ENCODE results near the gene DDX31. TPM values are rescaled to one million over a fixed set of nuclear protein-coding genes. Genes with fewer than 3 reads are reported as not detected.
"Not testable (repeated sequence)": the region's sequence is repeated elsewhere in the genome, so short reads cannot be mapped to it uniquely, and the experiment has no call there.

Gene DDX31
- total RNA-seq, 1 donor from 2014 or later = 3.8 TPM

- intact Hi-C loops (cut with DNase I) = no loop called here
- DNase-seq (no peak), ATAC-seq (ENCODE audit: poor library complexity) (no peak)
Observed at GRCh38 chr9:132588098-132588497, 81.7 kb downstream of the DDX31 start.

GRCh38 chr9:132587592-132587955, 82.2 kb downstream of the DDX31 start:
- intact Hi-C loops (cut with DNase I) = no loop called here
- DNase-seq = no peak
- no peak for ATAC-seq (ENCODE audit: poor library complexity)

- intact Hi-C loops (cut with DNase I) = no loop called here
- DNase-seq (no peak), ATAC-seq (ENCODE audit: poor library complexity) (no peak)
Observed at GRCh38 chr9:132586830-132587591, 82.8 kb downstream of the DDX31 start.

- ATAC-seq (ENCODE audit: poor library complexity) (no peak), DNase-seq (no peak)
- intact Hi-C loops (cut with DNase I) = no loop called here
Observed at GRCh38 chr9:132585954-132586829, 83.6 kb downstream of the DDX31 start.

GRCh38 chr9:132584601-132585560, 84.9 kb downstream of the DDX31 start:
- intact Hi-C loops (cut with DNase I) = no loop called here
- ATAC-seq (ENCODE audit: poor library complexity) = no peak
- DNase-seq = no peak

DNA sequence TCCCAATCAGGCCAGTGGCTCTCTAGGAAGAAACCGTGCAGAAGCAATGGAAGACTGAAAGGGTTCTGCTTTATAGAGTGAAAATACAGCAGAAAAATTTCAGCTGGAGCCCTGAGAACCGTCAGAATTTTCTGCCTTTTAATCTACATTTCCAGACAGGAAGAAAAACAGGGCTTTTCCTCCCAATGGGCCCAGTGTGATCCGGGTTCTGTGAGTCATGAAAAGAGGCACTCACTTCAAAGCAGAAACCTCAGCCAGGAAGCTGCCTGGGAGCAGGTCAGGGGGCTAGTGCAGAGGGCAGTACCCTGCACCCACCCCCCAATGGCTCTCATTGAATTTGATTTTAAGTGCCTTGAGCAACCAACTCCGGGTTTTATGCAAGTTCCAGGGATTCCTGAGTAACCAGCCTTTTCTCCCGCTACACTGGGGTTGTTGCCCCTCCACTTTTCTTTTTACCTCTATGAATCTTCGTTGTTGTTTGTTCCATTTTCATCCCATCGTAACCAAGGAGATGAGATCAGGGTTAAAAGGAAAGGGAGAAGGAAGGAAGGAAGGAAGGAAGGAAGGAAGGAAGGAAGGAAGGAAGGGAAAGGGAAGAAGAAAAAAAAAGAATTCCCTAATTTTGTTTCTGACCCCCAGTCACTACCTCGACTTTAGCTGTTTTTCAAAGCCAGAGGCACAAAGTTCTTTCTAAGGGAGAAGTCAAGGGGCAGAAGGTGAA, 86.0 kb downstream of the DDX31 start:
- intact Hi-C loops (cut with DNase I) = no loop called here
- DNase-seq (no peak), ATAC-seq (ENCODE audit: poor library complexity) (no peak)

GRCh38 chr9:132582786-132583583, 86.8 kb downstream of the DDX31 start:
- DNase-seq (no peak), ATAC-seq (ENCODE audit: poor library complexity) (no peak)
- intact Hi-C loops (cut with DNase I) = no loop called here

DNA sequence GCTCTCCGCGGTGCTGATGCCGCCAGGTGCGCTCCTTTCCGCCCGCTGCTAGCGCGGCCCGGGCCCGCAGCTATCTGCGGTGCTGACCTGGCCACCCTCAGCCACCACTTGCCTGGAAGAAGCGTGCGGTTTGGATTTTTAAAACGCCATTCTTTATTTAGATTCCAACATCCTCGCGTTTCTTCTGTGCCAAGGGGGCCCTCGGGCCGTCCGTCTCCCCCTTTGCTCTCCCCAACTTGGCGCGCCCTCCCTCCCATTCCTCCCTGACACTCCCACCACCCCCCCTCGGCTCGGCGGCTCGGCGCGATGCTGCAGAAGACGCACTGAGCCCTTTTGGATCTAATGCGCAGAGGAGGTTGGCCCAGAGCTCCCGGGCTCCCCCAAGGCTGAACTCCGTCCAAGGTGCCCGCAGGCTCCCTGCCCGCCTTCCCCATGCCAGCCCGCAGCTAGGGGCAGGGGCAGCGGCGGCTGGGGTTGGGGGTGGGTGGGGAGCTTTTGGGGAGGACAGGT, 87.5 kb downstream of the DDX31 start, which contains the start of gene BARHL1:
Gene BARHL1, plus strand, starts transcription at position 331 of the 510 bp plus-strand sequence. CDS start 192 bp downstream, outside the sequence.
- intact Hi-C loops (cut with DNase I) = no loop called here
- no peak for DNase-seq
- ATAC-seq (ENCODE audit: poor library complexity) = no peak

DNA sequence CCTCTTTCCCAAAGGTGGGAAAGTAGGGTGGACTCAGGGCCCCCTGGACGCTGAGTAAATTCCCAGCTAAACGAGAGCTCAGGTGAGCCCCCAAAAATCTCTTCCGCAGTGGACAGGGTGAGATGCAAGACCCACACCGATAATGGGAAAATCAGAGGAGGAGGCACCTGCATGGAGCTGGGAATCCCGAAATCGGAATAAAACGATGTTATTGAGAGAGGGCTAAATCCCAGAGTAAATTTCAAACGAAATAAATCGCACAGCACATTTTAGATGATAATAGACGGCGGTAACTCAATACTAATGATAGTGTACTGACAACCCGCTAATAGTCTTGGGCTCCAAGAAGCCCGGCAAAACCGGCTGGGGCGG, 90.4 kb downstream of the DDX31 start:
- DNase-seq (no peak), ATAC-seq (ENCODE audit: poor library complexity) (no peak)
- intact Hi-C loops (cut with DNase I) = no loop called here

GRCh38 chr9:132578367-132578932, 91.3 kb downstream of the DDX31 start:
- intact Hi-C loops (cut with DNase I) = no loop called here
- DNase-seq = peak; percentile 3
- ATAC-seq (ENCODE audit: poor library complexity) = no peak

- intact Hi-C loops (cut with DNase I) = no loop called here
- ATAC-seq (ENCODE audit: poor library complexity) = no peak
Observed at GRCh38 chr9:132577119-132577518, 92.7 kb downstream of the DDX31 start.

DNA sequence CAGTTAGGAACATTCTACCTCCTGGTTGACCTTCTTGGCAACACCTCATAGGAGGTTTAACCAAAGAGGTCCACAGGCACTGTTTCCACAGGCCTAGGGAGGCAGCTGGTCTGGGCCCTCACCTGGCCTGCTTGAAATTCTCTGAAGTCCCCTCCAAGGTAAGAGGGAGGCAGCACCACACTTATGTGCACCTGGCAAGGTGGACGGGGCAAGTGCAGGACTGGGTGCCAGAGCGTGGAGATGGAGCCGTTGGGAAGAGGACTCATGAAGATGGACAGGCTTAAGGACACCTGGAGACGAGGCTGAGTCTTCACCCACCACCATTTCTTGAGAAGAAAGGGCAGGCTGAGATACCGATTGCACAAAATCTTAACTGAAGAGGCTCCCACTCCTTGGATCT, 94.0 kb downstream of the DDX31 start:
- ATAC-seq (ENCODE audit: poor library complexity) (no peak), DNase-seq (no peak)
- intact Hi-C loops (cut with DNase I) = loop anchor here (2.0 kb wide), 2 partner anchors 69 to 163 kb away; no protein-coding TSS in a partner anchor

More at GRCh38 chr9:132577119-132577518, 92.7 kb downstream of the DDX31 start:
- DNase-seq = no peak

DNA sequence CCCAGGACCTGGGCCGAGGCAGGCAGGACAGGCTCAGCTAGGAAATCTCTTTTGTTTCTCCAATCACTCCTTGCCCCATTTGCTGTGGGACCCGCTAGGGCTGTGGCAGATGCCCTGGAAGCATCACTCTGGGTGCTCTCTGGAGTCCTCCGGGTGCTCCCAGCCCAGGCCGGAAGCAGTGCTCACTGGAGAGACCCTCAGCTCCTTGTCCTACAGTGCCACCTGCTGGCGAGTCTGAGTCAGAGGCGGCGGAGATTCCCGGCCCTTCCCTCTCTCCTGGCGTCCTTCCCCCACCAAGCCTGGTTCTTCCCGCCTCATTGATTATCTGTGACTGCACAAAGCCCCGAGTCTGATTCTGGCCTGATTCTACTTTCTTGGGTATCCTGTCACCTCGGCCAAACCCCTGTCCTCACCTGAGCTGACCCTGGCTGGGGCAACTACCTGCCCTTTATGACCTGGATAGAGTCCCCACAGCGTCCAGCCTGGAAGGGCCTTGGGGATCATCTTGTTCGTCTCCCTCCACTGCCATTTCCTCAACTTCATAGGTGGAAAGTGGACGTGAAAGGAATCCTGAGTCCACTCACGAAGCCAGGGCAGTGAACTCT, 94.7 kb downstream of the DDX31 start:
- intact Hi-C loops (cut with DNase I) = loop anchor here (2.0 kb wide), 2 partner anchors 68 to 162 kb away; no protein-coding TSS in a partner anchor
- peak; percentile 91 for ATAC-seq (ENCODE audit: poor library complexity)
- DNase-seq = peak; percentile 75

DNA sequence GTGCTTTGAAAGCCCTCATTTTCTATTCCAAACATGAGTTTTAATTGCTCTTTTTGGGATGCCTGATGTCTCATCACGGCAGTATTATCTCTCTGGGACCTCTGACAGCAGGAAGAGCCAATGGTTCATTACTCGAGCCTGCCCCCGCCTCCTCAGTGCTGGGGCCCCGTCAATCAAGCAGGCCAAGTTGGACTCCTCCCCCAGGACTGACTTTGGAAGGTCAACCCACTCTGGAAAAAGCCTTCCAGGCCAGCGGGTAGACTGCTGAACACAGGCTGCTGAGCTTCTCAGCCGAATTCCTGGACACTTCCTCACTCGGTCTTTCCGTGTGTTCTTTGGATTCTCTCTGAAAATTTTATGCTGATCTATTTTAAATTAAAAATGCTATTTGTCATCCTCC, 96.9 kb downstream of the DDX31 start:
- ATAC-seq (ENCODE audit: poor library complexity) (peak; percentile 62), DNase-seq (peak; percentile 22)
- intact Hi-C loops (cut with DNase I) = no loop called here

GRCh38 chr9:132571806-132572600, 97.8 kb downstream of the DDX31 start:
- intact Hi-C loops (cut with DNase I) = no loop called here
- DNase-seq (peak; percentile 20), ATAC-seq (ENCODE audit: poor library complexity) (no peak)

GRCh38 chr9:132568787-132569186, 101.0 kb downstream of the DDX31 start:
- ATAC-seq (ENCODE audit: poor library complexity); intact Hi-C loops (cut with DNase I); DNase-seq: not testable (repeated sequence)
